HepG2 (cell line): Measurements from ENCODE around the gene MTHFD2L. TPM values are rescaled to one million over a fixed set of nuclear protein-coding genes. Genes with fewer than 3 reads are reported as not detected.

Experiments
- HDAC6 ChIP-seq: fragments of 200-600 bp; sonication (generic); IDR thresholded peaks from 2 replicates; pipeline ENCODE4 v1.7.0; 2017; ENCODE audit warnings: mild to moderate bottlenecking, antibody characterized with exemption, low read length, low read depth
- MEIS1 ChIP-seq: sonication (generic); formaldehyde crosslinking; IDR thresholded peaks from 2 replicates; pipeline ENCODE4 v1.9.0; 2021; ENCODE audit warnings: mild to moderate bottlenecking, missing genetic modification reagents, moderate library complexity, borderline replicate concordance
- MIER3 ChIP-seq: IDR thresholded peaks from 2 replicates; pipeline ENCODE4 v1.6.1; 2016; ENCODE audit warnings: missing compliant biosample characterization, borderline replicate concordance
- ZNF614 ChIP-seq: IDR thresholded peaks from 2 replicates; pipeline ENCODE4 v1.6.1; 2018; ENCODE audit warnings: missing biosample characterization, missing genetic modification reagents, inconsistent platforms, borderline replicate concordance
- polyA plus RNA-seq, 8 experiments: library from polyadenylated mRNA; depleted of rRNA in 3 of 8; stranded (reverse) in 7 of 8; unstranded in 1 of 8; fragments of >200 nt; fragmentation: Illumina TruSeq in 4 of 8; extraction: Trizol in 4 of 8; gene quantifications; 2 replicates each; pipeline versions ENCODE4 v1.2.1 to v1.2.3, GENCODE V29; 2011 to 2016; ENCODE audit warnings: low read depth in 4 of 8, missing spikeins in 1 of 8, mixed read lengths in 1 of 8; ENCODE audit not compliant: insufficient read depth in 1 of 8
- total RNA-seq, 5 experiments: library from RNA; depleted of rRNA; stranded (reverse); fragments of >200 nt; fragmentation: Illumina TruSeq; extraction: Trizol; gene quantifications; 2 replicates each; pipeline ENCODE4 v1.2.3, GENCODE V29; 2016; ENCODE audit warnings: low read depth in 1 of 5
- TF ChIP-seq, protein P1 (sequence below): sonication (generic); formaldehyde crosslinking; IDR thresholded peaks from 2 replicates; pipeline ENCODE4 v1.5.1; 2020; ENCODE audit warnings: mild to moderate bottlenecking, moderate library complexity, missing genetic modification reagents
- TF ChIP-seq, protein P2 (sequence below): sonication (generic); formaldehyde crosslinking; IDR thresholded peaks from 2 replicates; pipeline ENCODE4 v1.4.0; 2020; ENCODE audit warnings: missing genetic modification reagents, borderline replicate concordance
- TF ChIP-seq, protein P3 (sequence below): sonication (generic); formaldehyde crosslinking; IDR thresholded peaks from 2 replicates; pipeline ENCODE4 v1.8.0; 2022; ENCODE audit warnings: missing genetic modification reagents, low read depth, mild to moderate bottlenecking, borderline replicate concordance
- TF ChIP-seq, protein P4 (sequence below): sonication (generic); formaldehyde crosslinking; IDR thresholded peaks from one replicate; pipeline ENCODE4 v1.5.1; 2020; ENCODE audit warnings: mild to moderate bottlenecking, missing genetic modification reagents; ENCODE audit errors: not compliant biosample characterization
- TF ChIP-seq, protein P5 (sequence below): sonication (generic); formaldehyde crosslinking; IDR thresholded peaks from 2 replicates; pipeline ENCODE4 v1.8.1; 2023; ENCODE audit warnings: mild to moderate bottlenecking, missing genetic modification reagents

MTHFD2L gene
- total and polyA plus RNA-seq, 2 of the 13 experiments (the other 11 are each of a cell fraction or from before 2014, with no cell fraction given) = 10.5 to 14.9 TPM

DNA sequence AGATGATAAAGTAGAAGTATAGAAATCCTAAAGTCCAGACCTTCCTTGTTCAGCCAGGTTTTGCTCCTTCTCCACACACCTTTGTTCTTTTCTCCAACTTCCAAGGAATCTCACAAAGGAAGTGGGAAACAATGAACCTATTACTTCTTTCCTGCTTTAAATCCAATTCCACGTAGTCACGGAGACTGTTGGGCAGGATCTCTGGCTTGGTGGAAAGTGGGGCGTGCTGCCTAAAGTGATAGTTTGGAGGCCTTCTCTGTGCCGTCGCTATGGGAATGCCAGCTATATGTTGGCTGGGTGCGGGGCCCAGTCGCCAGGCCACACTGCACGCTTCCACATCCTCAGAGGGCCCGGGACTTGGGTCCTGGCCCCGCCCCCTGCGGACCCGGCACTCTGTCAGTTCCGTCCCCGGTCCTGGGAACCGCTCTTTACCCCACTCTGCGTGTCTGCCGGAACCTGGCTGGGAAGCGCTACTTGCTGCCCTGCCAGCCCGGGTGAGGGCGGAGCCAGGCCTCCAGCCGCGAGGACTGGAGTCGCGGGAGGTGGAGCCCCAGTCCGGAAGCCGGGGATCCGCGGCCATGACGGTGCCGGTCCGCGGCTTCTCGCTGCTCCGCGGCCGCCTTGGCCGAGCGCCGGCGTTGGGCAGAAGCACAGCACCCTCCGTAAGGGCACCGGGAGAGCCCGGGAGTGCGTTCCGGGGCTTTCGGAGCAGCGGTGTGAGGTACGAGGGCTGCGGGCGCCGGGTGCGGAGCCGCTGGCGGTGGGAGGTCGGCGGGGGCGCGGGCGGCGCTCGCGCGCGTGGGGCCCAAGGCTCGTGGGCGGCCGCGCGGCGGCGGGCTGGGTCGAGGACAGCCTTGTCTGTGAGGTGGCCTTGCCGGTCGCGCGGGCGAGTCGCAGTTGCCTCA is at the start of gene MTHFD2L (continued):
- TF ChIP-seq, protein P1, sequence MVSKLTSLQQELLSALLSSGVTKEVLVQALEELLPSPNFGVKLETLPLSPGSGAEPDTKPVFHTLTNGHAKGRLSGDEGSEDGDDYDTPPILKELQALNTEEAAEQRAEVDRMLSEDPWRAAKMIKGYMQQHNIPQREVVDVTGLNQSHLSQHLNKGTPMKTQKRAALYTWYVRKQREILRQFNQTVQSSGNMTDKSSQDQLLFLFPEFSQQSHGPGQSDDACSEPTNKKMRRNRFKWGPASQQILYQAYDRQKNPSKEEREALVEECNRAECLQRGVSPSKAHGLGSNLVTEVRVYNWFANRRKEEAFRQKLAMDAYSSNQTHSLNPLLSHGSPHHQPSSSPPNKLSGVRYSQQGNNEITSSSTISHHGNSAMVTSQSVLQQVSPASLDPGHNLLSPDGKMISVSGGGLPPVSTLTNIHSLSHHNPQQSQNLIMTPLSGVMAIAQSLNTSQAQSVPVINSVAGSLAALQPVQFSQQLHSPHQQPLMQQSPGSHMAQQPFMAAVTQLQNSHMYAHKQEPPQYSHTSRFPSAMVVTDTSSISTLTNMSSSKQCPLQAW = peak; percentile 79; the same call in 1 of the 2 replicates
- TF ChIP-seq HDAC6 (no peak), ZNF614 (CRISPR knock-in tag) (peak; percentile 87), MIER3 (peak; percentile 87), MEIS1 (CRISPR knock-in tag) (peak; percentile 91)
- TF ChIP-seq, protein P2, sequence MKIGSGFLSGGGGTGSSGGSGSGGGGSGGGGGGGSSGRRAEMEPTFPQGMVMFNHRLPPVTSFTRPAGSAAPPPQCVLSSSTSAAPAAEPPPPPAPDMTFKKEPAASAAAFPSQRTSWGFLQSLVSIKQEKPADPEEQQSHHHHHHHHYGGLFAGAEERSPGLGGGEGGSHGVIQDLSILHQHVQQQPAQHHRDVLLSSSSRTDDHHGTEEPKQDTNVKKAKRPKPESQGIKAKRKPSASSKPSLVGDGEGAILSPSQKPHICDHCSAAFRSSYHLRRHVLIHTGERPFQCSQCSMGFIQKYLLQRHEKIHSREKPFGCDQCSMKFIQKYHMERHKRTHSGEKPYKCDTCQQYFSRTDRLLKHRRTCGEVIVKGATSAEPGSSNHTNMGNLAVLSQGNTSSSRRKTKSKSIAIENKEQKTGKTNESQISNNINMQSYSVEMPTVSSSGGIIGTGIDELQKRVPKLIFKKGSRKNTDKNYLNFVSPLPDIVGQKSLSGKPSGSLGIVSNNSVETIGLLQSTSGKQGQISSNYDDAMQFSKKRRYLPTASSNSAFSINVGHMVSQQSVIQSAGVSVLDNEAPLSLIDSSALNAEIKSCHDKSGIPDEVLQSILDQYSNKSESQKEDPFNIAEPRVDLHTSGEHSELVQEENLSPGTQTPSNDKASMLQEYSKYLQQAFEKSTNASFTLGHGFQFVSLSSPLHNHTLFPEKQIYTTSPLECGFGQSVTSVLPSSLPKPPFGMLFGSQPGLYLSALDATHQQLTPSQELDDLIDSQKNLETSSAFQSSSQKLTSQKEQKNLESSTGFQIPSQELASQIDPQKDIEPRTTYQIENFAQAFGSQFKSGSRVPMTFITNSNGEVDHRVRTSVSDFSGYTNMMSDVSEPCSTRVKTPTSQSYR (CRISPR knock-in tag) = no peak; the same call in 1 of the 2 replicates
- TF ChIP-seq, protein P3, sequence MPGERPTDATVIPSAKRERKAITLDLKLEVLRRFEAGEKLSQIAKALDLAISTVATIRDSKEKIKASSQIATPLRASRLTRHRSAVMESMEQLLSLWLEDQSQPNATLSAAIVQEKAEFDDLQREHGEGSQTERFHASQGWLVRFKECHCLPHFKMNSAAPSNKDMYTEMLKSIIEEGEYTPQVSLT (CRISPR knock-in tag) = no peak
- TF ChIP-seq, protein P4, sequence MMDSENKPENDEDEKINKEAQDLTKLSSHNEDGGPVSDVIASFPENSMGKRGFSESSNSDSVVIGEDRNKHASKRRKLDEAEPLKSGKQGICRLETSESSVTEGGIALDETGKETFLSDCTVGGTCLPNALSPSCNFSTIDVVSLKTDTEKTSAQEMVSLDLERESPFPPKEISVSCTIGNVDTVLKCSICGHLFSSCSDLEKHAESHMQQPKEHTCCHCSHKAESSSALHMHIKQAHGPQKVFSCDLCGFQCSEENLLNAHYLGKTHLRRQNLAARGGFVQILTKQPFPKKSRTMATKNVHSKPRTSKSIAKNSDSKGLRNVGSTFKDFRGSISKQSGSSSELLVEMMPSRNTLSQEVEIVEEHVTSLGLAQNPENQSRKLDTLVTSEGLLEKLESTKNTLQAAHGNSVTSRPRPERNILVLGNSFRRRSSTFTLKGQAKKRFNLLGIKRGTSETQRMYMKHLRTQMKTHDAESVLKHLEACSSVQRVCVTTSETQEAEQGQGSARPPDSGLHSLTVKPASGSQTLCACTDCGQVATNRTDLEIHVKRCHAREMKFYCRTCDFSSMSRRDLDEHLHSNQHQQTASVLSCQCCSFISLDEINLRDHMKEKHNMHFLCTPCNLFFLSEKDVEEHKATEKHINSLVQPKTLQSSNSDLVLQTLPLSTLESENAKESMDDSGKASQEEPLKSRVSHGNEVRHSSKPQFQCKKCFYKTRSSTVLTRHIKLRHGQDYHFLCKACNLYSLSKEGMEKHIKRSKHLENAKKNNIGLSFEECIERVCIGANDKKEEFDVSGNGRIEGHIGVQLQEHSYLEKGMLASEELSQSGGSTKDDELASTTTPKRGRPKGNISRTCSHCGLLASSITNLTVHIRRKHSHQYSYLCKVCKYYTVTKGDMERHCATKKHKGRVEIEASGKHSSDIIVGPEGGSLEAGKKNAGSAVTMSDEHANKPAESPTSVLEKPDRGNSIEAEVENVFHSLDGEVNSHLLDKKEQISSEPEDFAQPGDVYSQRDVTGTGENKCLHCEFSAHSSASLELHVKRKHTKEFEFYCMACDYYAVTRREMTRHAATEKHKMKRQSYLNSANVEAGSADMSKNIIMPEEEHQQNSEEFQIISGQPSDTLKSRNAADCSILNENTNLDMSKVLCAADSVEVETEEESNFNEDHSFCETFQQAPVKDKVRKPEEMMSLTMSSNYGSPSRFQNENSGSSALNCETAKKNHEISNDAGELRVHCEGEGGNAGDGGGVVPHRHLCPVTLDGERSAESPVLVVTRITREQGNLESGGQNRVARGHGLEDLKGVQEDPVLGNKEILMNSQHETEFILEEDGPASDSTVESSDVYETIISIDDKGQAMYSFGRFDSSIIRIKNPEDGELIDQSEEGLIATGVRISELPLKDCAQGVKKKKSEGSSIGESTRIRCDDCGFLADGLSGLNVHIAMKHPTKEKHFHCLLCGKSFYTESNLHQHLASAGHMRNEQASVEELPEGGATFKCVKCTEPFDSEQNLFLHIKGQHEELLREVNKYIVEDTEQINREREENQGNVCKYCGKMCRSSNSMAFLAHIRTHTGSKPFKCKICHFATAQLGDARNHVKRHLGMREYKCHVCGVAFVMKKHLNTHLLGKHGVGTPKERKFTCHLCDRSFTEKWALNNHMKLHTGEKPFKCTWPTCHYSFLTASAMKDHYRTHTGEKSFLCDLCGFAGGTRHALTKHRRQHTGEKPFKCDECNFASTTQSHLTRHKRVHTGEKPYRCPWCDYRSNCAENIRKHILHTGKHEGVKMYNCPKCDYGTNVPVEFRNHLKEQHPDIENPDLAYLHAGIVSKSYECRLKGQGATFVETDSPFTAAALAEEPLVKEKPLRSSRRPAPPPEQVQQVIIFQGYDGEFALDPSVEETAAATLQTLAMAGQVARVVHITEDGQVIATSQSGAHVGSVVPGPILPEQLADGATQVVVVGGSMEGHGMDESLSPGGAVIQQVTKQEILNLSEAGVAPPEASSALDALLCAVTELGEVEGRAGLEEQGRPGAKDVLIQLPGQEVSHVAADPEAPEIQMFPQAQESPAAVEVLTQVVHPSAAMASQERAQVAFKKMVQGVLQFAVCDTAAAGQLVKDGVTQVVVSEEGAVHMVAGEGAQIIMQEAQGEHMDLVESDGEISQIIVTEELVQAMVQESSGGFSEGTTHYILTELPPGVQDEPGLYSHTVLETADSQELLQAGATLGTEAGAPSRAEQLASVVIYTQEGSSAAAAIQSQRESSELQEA (CRISPR knock-in tag) = peak; percentile 72
- TF ChIP-seq, protein P5, sequence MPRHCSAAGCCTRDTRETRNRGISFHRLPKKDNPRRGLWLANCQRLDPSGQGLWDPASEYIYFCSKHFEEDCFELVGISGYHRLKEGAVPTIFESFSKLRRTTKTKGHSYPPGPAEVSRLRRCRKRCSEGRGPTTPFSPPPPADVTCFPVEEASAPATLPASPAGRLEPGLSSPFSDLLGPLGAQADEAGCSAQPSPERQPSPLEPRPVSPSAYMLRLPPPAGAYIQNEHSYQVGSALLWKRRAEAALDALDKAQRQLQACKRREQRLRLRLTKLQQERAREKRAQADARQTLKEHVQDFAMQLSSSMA (CRISPR knock-in tag) = peak; percentile 67; the same call in 1 of the 2 replicates
